Testis (tissue), 3 donors: Measurements from ENCODE around the gene ABCC4. TPM values are rescaled to one million over a fixed set of nuclear protein-coding genes. Genes with fewer than 3 reads are reported as not detected.

Experiments used
- DNase-seq: peaks from one replicate; pipeline ENCODE4 v3.0.0-alpha.2; 2019
- H3K27ac ChIP-seq, 2 donors: fragments of 200-600 bp; sonication (generic); one replicate each; pipeline ENCODE4 v1.5.1; 2019
- H3K27me3 ChIP-seq: fragments of 200-600 bp; sonication (generic); one replicate; pipeline ENCODE4 v1.5.1; 2019
- H3K36me3 ChIP-seq: fragments of 200-600 bp; sonication (generic); one replicate; pipeline ENCODE4 v1.5.1; 2017; ENCODE audit warnings: low read depth; ENCODE audit errors: missing control alignments
- H3K4me1 ChIP-seq: fragments of 200-600 bp; sonication (generic); one replicate; pipeline ENCODE4 v1.5.1; 2019
- H3K4me3 ChIP-seq, 2 donors: fragments of 200-600 bp; sonication (generic); one replicate each; pipeline ENCODE4 v1.5.1; 2017 to 2019
- H3K9me3 ChIP-seq: fragments of 200-600 bp; sonication (generic); one replicate; pipeline ENCODE4 v1.5.1; 2017
- CTCF ChIP-seq, 3 experiments: fragments of 450-650 bp in 2 of 3; fragments of 200-600 bp in 1 of 3; sonication (generic) in 1 of 3; IDR thresholded peaks; one replicate each; pipeline ENCODE4 v1.5.1; 2016 to 2019; ENCODE audit warnings: antibody characterized with exemption in 3 of 3, mild to moderate bottlenecking in 2 of 3, moderate library complexity in 1 of 3
- POLR2A ChIP-seq: fragments of 450-650 bp; IDR thresholded peaks from one replicate; pipeline ENCODE4 v1.6.1; 2017; ENCODE audit warnings: antibody characterized with exemption, mild to moderate bottlenecking, moderate library complexity
- WGBS, 2 donors: methylation state at CpG; one replicate each; pipeline ENCODE4 v1.1.5; 2018; 5-methylcytosine and 5-hydroxymethylcytosine counted together
- intact Hi-C: fragments of 100-400 bp; cut with DNase I; formaldehyde crosslinking; loops from one replicate; pipeline ENCODE4 v1.15.1; 2023; ENCODE audit warnings: low total_unique reads
- polyA plus RNA-seq: library from polyadenylated mRNA; stranded (reverse); fragments of 350-450 nt; fragmentation: Illumina TruSeq; extraction: RNeasy Lipid Tissue Mini Kit (QIAGEN cat#74804); gene quantifications from one replicate; pipeline ENCODE4 v1.2.3, GENCODE V29; 2014; ENCODE audit warnings: low read depth, low replicate concordance; ENCODE audit not compliant: insufficient read depth
- total RNA-seq, 2 donors: library from RNA; depleted of rRNA; stranded (reverse); fragments of >200 nt; gene quantifications; one replicate each; pipeline ENCODE4 v1.2.3, GENCODE V29; 2016

Gene ABCC4
- total and polyA plus RNA-seq, 3 donors from 2014 or later = 11.0 to 23.5 (median 14.9) TPM

GRCh38 chr13:95326695-95327094, 25.4 kb upstream of the ABCC4 start:
- intact Hi-C loops = no loop called here
- no peak overlapping the region for H3K27ac ChIP-seq

GRCh38 chr13:95325485-95325884, 24.2 kb upstream of the ABCC4 start:
- 79 to 89% methylated on average over 3 of the region's 3 CpGs for WGBS, 2 donors
- H3K9me3 ChIP-seq = no peaks in the 10 kb centered on the region
- H3K4me1 ChIP-seq = no peaks in the 10 kb centered on the region
- no peak overlapping the region for H3K4me3 ChIP-seq
- DNase-seq = no peak
- no peaks in the 10 kb centered on the region for H3K27me3 ChIP-seq
- no peak overlapping the region for H3K27ac ChIP-seq
- TF ChIP-seq CTCF (IDR thresholded peaks at IDR 0.05) = no peak
- TF ChIP-seq POLR2A = no peak
- no peaks in the 10 kb centered on the region for H3K36me3 ChIP-seq
- intact Hi-C loops = no loop called here

More at GRCh38 chr13:95326695-95327094, 25.4 kb upstream of the ABCC4 start:
- no peak for DNase-seq
- WGBS, 2 donors = 75 to 90% methylated on average over 5 of the region's 5 CpGs
- no peaks in the 10 kb centered on the region for H3K36me3 ChIP-seq
- TF ChIP-seq CTCF (IDR thresholded peaks at IDR 0.05) (no peak), POLR2A (no peak)
- no peaks in the 10 kb centered on the region for H3K4me1 ChIP-seq
- H3K4me3 ChIP-seq = no peak overlapping the region
- H3K27me3 ChIP-seq = no peaks in the 10 kb centered on the region
- H3K9me3 ChIP-seq = no peaks in the 10 kb centered on the region

GRCh38 chr13:95323930-95324662, 22.8 kb upstream of the ABCC4 start:
- WGBS, 2 donors = 67 to 77% methylated on average over 16 of the region's 16 CpGs
- intact Hi-C loops = no loop called here
- TF ChIP-seq CTCF (IDR thresholded peaks at IDR 0.05) (no peak), POLR2A (no peak)

GRCh38 chr13:95319551-95320274, 18.5 kb upstream of the ABCC4 start:
- Histone ChIP-seq H3K27me3 (no peaks in the 10 kb centered on the region), H3K9me3 (no peaks in the 10 kb centered on the region), H3K4me1 (no peaks in the 10 kb centered on the region), H3K27ac (no peak overlapping the region), H3K4me3 (no peak overlapping the region), H3K36me3 (no peaks in the 10 kb centered on the region)
- DNase-seq = no peak
- no peak for TF ChIP-seq CTCF (IDR thresholded peaks at IDR 0.05)
- TF ChIP-seq POLR2A = no peak
- WGBS, 2 donors = 81 to 89% methylated on average over 9 of the region's 9 CpGs
- intact Hi-C loops = no loop called here

More at GRCh38 chr13:95323930-95324662, 22.8 kb upstream of the ABCC4 start:
- Histone ChIP-seq H3K27me3 (no peaks in the 10 kb centered on the region), H3K9me3 (no peaks in the 10 kb centered on the region), H3K36me3 (no peaks in the 10 kb centered on the region), H3K4me3 (no peak overlapping the region), H3K4me1 (no peaks in the 10 kb centered on the region), H3K27ac (no peak overlapping the region)
- no peak for DNase-seq
